HCT116 (cell line): ENCODE measurements around the gene ACTG1. TPM values are rescaled to one million over a fixed set of nuclear protein-coding genes. Genes with fewer than 3 reads are reported as not detected.

ENCODE experiments used
- ATAC-seq: fragments of 200-7000 bp; cut with Tn5 transposase; 2 replicates; pipeline ENCODE4 v1.9.1; 2020; ENCODE audit warnings: mild to moderate bottlenecking, moderate library complexity
- BruUV-seq: library from RNA; stranded (reverse); fragments of 400-500 nt; replicated peaks from 2 replicates; lab custom pipeline; 2021; lab: Mats Ljungman, UMichigan
- CTCF ChIA-PET: fragments of 300-600 bp; sonication (Branson Sonifier 250); formaldehyde crosslinking; loops from one replicate; lab custom pipeline; 2021; ENCODE audit warnings: antibody characterized with exemption; lab: Charles Lee
- POLR2A ChIA-PET: fragments of 300-600, 350-600 bp; sonication (Branson Sonifier 250); formaldehyde crosslinking; loops from one replicate; lab custom pipeline; 2021; ENCODE audit warnings: antibody characterized with exemption; lab: Charles Lee
- RAD21 ChIA-PET, 2 experiments: fragments of 300-600 bp; sonication (Branson Sonifier 250); formaldehyde crosslinking; loops; one replicate each; lab custom pipeline; 2023; ENCODE audit warnings: low total read pairs in 2 of 2; ENCODE audit not compliant: uncharacterized antibody in 2 of 2, unreplicated experiment in 2 of 2, low non-redundant PET in 1 of 2; lab: Charles Lee
- DNase-seq: peaks from one replicate; pipeline ENCODE4 v3.0.0-alpha.2; 2010; ENCODE audit warnings: low read depth, low spot score
- H2AFZ ChIP-seq: fragments of 200-600 bp; shearing (Covaris generic), sonication (generic); 2 replicates; pipeline ENCODE4 v1.6.1; 2017; ENCODE audit warnings: low read depth, mixed run types, mixed read lengths, antibody characterized with exemption, low read length; ENCODE audit not compliant: poor library complexity, severe bottlenecking
- H3K27ac ChIP-seq: 2 replicates; pipeline ENCODE4 v1.5.1; 2012; ENCODE audit warnings: low read depth, low read length
- H3K27me3 ChIP-seq: fragments of 200-600 bp; sonication (generic); 2 replicates; pipeline ENCODE4 v1.6.1; 2016; ENCODE audit warnings: mixed run types, low read length, mixed read lengths; ENCODE audit not compliant: insufficient read depth
- H3K36me3 ChIP-seq, 2 experiments: fragments of 200-500 bp in 1 of 2; fragments of 200-600 bp in 1 of 2; sonication (Bioruptor generic) in 1 of 2; sonication (generic) in 1 of 2; 2 replicates each; pipeline versions ENCODE4 v1.5.1 to v1.6.1; 2014 to 2016; ENCODE audit warnings: low read length in 2 of 2, inconsistent platforms in 1 of 2, mixed read lengths in 1 of 2, mixed run types in 1 of 2; ENCODE audit not compliant: insufficient read depth in 2 of 2, control insufficient read depth in 1 of 2
- H3K4me1 ChIP-seq, 2 experiments: fragments of 200-600 bp in 1 of 2; sonication (generic) in 1 of 2; 2 replicates each; pipeline versions ENCODE4 v1.5.1 to v1.6.1; 2012 to 2017; ENCODE audit warnings: low read length in 2 of 2, inconsistent platforms in 1 of 2, mild to moderate bottlenecking in 1 of 2, mixed read lengths in 1 of 2, mixed run types in 1 of 2, moderate library complexity in 1 of 2; ENCODE audit not compliant: insufficient read depth in 2 of 2, control insufficient read depth in 1 of 2
- H3K4me2 ChIP-seq: fragments of 200-600 bp; sonication (generic); 2 replicates; pipeline ENCODE4 v1.6.1; 2017; ENCODE audit warnings: mixed run types, low read length, mixed read lengths
- H3K4me3 ChIP-seq, 2 experiments: fragments of 200-600 bp in 1 of 2; sonication (generic) in 1 of 2; replicated peaks in 1 of 2; 2 replicates each; pipeline ENCODE4 v1.5.1; 2011 to 2016; ENCODE audit warnings: low read length in 2 of 2, control low read depth in 1 of 2, low read depth in 1 of 2, mild to moderate bottlenecking in 1 of 2, mixed read lengths in 1 of 2, mixed run types in 1 of 2
- H3K79me2 ChIP-seq: fragments of 200-600 bp; sonication (generic); 2 replicates; pipeline ENCODE4 v1.6.1; 2017; ENCODE audit warnings: mild to moderate bottlenecking, mixed run types, low read length, moderate library complexity, mixed read lengths; ENCODE audit not compliant: insufficient read depth
- H3K9ac ChIP-seq: fragments of 200-600 bp; sonication (generic); 2 replicates; pipeline ENCODE4 v1.6.1; 2016; ENCODE audit warnings: low read length, mixed read lengths
- H3K9me2 ChIP-seq: fragments of 200-600 bp; sonication (generic), shearing (Covaris generic); 2 replicates; pipeline ENCODE4 v1.6.1; 2017; ENCODE audit warnings: mixed run types, mild to moderate bottlenecking, moderate library complexity; ENCODE audit not compliant: insufficient read depth
- H3K9me3 ChIP-seq, 2 experiments: fragments of 200-500 bp in 1 of 2; fragments of 200-600 bp in 1 of 2; sonication (Bioruptor generic) in 1 of 2; sonication (generic) in 1 of 2; 2 replicates each; pipeline ENCODE4 v1.6.1; 2014 to 2017; ENCODE audit warnings: low read length in 2 of 2, mixed read lengths in 2 of 2, inconsistent platforms in 1 of 2, low read depth in 1 of 2, mild to moderate bottlenecking in 1 of 2, mixed run types in 1 of 2, moderate library complexity in 1 of 2; ENCODE audit not compliant: control insufficient read depth in 1 of 2, insufficient read depth in 1 of 2
- H4K20me1 ChIP-seq: fragments of 200-600 bp; sonication (generic), shearing (Covaris generic); 2 replicates; pipeline ENCODE4 v1.6.1; 2017; ENCODE audit warnings: mixed run types, mild to moderate bottlenecking, moderate library complexity; ENCODE audit not compliant: insufficient read depth
- CBX3 ChIP-seq: IDR thresholded peaks from 2 replicates; pipeline ENCODE4 v1.6.1; 2012; ENCODE audit warnings: low read depth
- TCF7L2 ChIP-seq: IDR thresholded peaks from 2 replicates; pipeline ENCODE4 v1.7.0; 2011; ENCODE audit warnings: borderline replicate concordance, inconsistent platforms; ENCODE audit not compliant: insufficient read depth, insufficient read length; ENCODE audit errors: extremely low read depth
- intact Hi-C: fragments of 100-400 bp; cut with micrococcal nuclease; formaldehyde crosslinking; loops from 2 replicates; pipeline ENCODE4 v1.10.0; 2022
- total RNA-seq: library from RNA; stranded (reverse); gene quantifications from one replicate; pipeline ENCODE4 v1.2.1, GENCODE V29; 2021; ENCODE audit not compliant: unreplicated experiment
- TF ChIP-seq, protein P1 (sequence below), 3 experiments: fragments of 200-600 bp in 1 of 3; sonication (generic) in 1 of 3; IDR thresholded peaks in 2 of 3; conservative IDR thresholded peaks in 1 of 3; 2 replicates each; pipeline ENCODE4 v1.5.1; 2012 to 2017; ENCODE audit warnings: low read depth in 2 of 3, low read length in 2 of 3, antibody characterized with exemption in 1 of 3, borderline replicate concordance in 1 of 3, control low read depth in 1 of 3, mild to moderate bottlenecking in 1 of 3, mixed read lengths in 1 of 3, mixed run types in 1 of 3, moderate library complexity in 1 of 3; ENCODE audit not compliant: insufficient read depth in 1 of 3

Gene ACTG1
- total RNA-seq, 1 experiment from 2014 or later, result 6,223 TPM

DNA sequence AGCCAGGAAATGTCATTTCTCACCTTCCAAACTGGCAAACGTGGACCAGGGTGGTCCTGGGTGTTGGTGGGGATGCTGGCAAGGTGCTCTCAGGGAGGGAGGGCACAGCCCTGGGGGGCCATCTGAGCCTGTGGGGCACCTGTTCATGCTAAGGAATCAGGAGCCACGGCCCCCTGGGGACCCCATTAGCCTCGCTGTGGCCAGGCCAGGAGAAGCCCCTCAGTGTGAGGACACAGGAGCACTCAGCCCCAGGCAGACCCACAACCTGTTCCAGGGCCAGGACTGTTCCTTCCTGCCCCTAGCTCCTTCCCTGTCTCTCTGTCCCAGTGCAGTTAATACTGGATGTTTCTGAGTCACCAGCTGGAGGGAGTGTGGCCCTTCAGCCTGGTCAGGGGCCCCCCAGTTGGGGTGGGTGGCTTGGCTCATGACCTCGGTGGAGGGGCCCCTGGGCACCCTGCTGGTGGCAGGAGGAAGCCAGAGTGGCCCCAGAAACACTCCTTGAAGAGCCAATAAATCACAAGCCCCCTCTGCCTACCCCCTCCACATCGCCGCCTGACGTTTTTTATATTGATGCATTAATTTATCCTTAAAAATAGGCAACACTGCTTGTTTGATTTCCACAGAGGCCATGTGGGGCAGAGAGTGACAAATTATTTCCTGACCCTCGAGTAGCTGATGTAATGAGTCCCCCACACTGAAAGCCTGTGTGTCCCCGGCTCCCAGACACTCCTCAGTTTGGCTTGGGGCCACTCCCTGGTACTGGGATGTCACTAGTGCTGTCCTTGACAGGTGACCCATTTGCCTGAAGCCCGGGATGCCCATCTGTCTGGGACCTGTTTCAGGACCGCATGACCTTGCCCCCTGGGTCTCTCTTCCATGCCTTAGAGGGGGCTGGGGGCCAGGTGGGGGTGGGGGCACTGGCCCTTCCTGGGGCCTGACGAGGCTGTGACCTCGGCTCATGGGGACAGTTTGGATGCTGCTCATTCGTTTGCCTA, 22.3 kb downstream of the ACTG1 start (continued):
- TF ChIP-seq TCF7L2 (no peak), CBX3 (no peak)

DNA sequence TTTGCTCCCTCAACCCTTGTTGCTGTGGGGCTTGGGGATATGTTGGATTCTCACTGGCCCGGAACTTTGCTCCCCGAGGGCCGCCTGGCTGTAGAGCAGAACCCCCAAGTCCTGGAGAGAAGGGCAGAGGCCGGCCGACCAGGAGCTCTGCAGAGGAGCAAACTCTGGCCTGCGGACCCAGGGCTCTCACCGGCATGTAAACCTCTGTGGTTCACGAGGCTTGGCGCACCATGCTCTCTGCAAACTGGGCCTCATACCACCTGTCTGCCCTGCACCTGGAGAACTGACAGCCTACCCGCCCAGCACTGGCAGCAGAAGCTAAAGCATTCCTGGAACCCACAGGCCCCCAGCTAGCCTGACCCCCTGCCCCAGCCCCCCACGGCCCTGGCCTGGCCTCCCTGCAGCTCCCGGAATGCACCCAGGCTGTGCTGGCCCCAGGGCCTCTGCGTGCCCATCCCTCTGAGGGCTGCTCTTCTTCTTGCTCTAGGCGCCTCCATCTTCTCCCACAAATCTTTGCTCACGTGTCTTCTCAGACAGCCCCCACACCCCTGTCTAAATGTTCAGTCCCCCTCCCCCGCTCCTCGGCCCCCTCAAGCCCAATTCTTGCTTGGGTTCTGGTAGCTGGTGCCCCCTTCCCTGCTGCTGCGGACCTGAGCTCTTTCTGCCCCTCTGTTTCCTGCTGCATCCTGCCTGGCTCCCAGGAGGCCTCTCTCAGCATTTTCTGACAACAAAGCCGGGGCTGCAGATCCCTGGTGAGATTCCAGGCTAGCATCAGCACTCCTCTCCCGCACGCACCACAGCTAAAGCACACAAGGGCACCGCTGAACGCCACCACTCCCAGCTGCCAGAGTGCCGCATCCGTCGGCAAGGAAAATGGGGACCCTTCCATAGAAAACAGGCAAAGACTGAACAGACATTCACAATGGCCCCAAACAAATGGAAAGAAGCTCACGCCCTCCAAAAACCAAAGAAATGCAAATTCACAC, 23.3 kb downstream of the ACTG1 start:
- Histone ChIP-seq H3K9ac (peak overlapping the region; percentile 96), H4K20me1 (no peaks in the 10 kb centered on the region), H3K9me2 (no peaks in the 10 kb centered on the region), H2AFZ (no peak overlapping the region), H3K27ac (no peak overlapping the region), H3K4me2 (peak overlapping the region; percentile 91), H3K4me3 (peak overlapping the region; percentile 71 to 73), H3K4me1 (peaks cover 22 to 55% of the 10 kb centered on the region in 2 experiments), H3K9me3 (no peaks in the 10 kb centered on the region), H3K36me3 (no peaks in the 10 kb centered on the region)
- intact Hi-C loops, result loop anchor here (5.0 kb wide), 2 partner anchors 192 to 347 kb away; partner anchors contain the start of gene SLC38A10
- BruUV-seq, result no TSS peak
- ChIA-PET POLR2A (interaction anchor here (0.7 to 3.5 kb wide), 5 partner anchors 12 to 30 kb away, joined by 3 to 20 read pairs (median 7); no protein-coding TSS in a partner anchor), CTCF (no interaction called here), RAD21 (no interaction called here)
- DNase-seq, result no peak
- no peak for ATAC-seq
- TF ChIP-seq, protein P1, sequence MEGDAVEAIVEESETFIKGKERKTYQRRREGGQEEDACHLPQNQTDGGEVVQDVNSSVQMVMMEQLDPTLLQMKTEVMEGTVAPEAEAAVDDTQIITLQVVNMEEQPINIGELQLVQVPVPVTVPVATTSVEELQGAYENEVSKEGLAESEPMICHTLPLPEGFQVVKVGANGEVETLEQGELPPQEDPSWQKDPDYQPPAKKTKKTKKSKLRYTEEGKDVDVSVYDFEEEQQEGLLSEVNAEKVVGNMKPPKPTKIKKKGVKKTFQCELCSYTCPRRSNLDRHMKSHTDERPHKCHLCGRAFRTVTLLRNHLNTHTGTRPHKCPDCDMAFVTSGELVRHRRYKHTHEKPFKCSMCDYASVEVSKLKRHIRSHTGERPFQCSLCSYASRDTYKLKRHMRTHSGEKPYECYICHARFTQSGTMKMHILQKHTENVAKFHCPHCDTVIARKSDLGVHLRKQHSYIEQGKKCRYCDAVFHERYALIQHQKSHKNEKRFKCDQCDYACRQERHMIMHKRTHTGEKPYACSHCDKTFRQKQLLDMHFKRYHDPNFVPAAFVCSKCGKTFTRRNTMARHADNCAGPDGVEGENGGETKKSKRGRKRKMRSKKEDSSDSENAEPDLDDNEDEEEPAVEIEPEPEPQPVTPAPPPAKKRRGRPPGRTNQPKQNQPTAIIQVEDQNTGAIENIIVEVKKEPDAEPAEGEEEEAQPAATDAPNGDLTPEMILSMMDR (IDR thresholded peaks at IDR 0.05 in 2 of 3, conservative IDR thresholded peaks at IDR 0.05 in 1 of 3; ENCODE audit: borderline replicate concordance in 1 of 3, insufficient read depth in 1 of 3, low read depth in 2 of 3, low read length in 2 of 3), result no peak
- TF ChIP-seq CBX3, result no peak
- TF ChIP-seq, all 23 proteins: peak for 0
- Histone ChIP-seq H3K79me2 (no peaks in the 10 kb centered on the region; the same call in 1 of the 2 replicates), H3K27me3 (no peaks in the 10 kb centered on the region)
